DND-41 (cell line): Measurements from ENCODE around the gene BIRC7.
A peak's percentile ranks its signal among the peaks of the same experiment; 100 is the strongest.

Experiments
- ATAC-seq: fragments of 200-7000 bp; cut with Tn5 transposase; 3 replicates; pipeline ENCODE4 v1.9.1; 2021; ENCODE audit warnings: low read depth; ENCODE audit not compliant: insufficient read depth
- DNase-seq: peaks from one replicate; pipeline ENCODE4 v3.0.0-alpha.2; 2020
- H2AFZ ChIP-seq: 2 replicates; pipeline ENCODE4 v1.6.0; 2012; ENCODE audit warnings: low read depth, low read length
- H3K27ac ChIP-seq: 2 replicates; pipeline ENCODE4 v1.5.1; 2012; ENCODE audit warnings: low read length, inconsistent platforms
- H3K27me3 ChIP-seq: fragments of 200-600 bp; sonication (generic); 2 replicates; pipeline ENCODE4 v1.6.0; 2012; ENCODE audit warnings: low read length, mild to moderate bottlenecking, inconsistent platforms; ENCODE audit not compliant: insufficient read depth, poor library complexity
- H3K36me3 ChIP-seq: 2 replicates; pipeline ENCODE4 v1.5.1; 2012; ENCODE audit warnings: low read length, inconsistent platforms; ENCODE audit not compliant: insufficient read depth
- H3K4me1 ChIP-seq: 2 replicates; pipeline ENCODE4 v1.5.1; 2012; ENCODE audit warnings: mild to moderate bottlenecking, low read length; ENCODE audit not compliant: insufficient read depth
- H3K4me2 ChIP-seq: 2 replicates; pipeline ENCODE4 v1.6.0; 2012; ENCODE audit warnings: mild to moderate bottlenecking, moderate library complexity, low read length, inconsistent platforms; ENCODE audit not compliant: insufficient read depth
- H3K4me3 ChIP-seq, 2 experiments: fragments of 200-600 bp in 1 of 2; shearing (Covaris generic) in 1 of 2; 2 replicates each; pipeline ENCODE4 v1.5.1; 2012 to 2016; ENCODE audit warnings: inconsistent platforms in 2 of 2, low read length in 2 of 2, mild to moderate bottlenecking in 2 of 2, low read depth in 1 of 2, moderate library complexity in 1 of 2
- H3K79me2 ChIP-seq: 2 replicates; pipeline ENCODE4 v1.6.0; 2012; ENCODE audit warnings: low read length, inconsistent platforms; ENCODE audit not compliant: insufficient read depth
- H3K9ac ChIP-seq: 2 replicates; pipeline ENCODE4 v1.6.0; 2012; ENCODE audit warnings: low read depth, mild to moderate bottlenecking, inconsistent platforms, low read length, moderate library complexity
- H3K9me3 ChIP-seq: 2 replicates; pipeline ENCODE4 v1.5.1; 2012; ENCODE audit warnings: low read length, moderate library complexity, mild to moderate bottlenecking, inconsistent platforms; ENCODE audit not compliant: insufficient read depth, severe bottlenecking
- H4K20me1 ChIP-seq: 2 replicates; pipeline ENCODE4 v1.6.0; 2012; ENCODE audit warnings: low read length; ENCODE audit not compliant: insufficient read depth
- EZH2 ChIP-seq: IDR thresholded peaks from 3 replicates; pipeline ENCODE4 v1.6.1; 2012; ENCODE audit warnings: borderline replicate concordance, low read depth, mild to moderate bottlenecking, moderate library complexity, low read length, inconsistent platforms; ENCODE audit not compliant: severe bottlenecking
- TF ChIP-seq, protein P1 (sequence below): IDR thresholded peaks from 2 replicates; pipeline ENCODE4 v1.5.1; 2012; ENCODE audit warnings: borderline replicate concordance, low read length, moderate library complexity, mild to moderate bottlenecking; ENCODE audit not compliant: poor library complexity, severe bottlenecking; ENCODE audit errors: extremely low read depth

BIRC7 gene

DNA sequence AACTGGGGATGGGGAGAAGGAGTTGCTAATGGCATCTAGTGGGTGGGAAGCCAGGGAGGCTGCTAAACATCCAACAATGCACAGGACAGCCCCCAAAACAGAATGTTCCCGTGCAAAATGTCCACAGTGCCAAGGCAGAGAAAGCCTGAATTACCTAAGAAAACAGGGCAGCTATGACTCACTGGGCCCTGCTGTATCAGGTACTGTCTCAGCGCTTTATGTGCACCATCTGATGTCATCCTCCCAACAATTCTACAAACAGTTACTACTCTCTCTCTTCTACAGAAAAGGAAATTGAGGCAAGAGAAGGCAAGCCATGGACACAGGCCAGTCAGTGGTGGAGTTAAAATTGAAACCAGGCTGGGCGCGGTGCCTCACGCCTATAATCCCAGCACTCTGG is 22.9 kb upstream of the BIRC7 start:
- H3K4me2 ChIP-seq, result peak overlapping the region; percentile 86; the same call in 1 of the 2 replicates
- TF ChIP-seq EZH2, result no peak
- TF ChIP-seq, protein P1, sequence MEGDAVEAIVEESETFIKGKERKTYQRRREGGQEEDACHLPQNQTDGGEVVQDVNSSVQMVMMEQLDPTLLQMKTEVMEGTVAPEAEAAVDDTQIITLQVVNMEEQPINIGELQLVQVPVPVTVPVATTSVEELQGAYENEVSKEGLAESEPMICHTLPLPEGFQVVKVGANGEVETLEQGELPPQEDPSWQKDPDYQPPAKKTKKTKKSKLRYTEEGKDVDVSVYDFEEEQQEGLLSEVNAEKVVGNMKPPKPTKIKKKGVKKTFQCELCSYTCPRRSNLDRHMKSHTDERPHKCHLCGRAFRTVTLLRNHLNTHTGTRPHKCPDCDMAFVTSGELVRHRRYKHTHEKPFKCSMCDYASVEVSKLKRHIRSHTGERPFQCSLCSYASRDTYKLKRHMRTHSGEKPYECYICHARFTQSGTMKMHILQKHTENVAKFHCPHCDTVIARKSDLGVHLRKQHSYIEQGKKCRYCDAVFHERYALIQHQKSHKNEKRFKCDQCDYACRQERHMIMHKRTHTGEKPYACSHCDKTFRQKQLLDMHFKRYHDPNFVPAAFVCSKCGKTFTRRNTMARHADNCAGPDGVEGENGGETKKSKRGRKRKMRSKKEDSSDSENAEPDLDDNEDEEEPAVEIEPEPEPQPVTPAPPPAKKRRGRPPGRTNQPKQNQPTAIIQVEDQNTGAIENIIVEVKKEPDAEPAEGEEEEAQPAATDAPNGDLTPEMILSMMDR, result no peak
- peak overlapping the region; percentile 7; the same call in 1 of the 2 replicates for H3K9ac ChIP-seq
- no peak overlapping the region for H2AFZ ChIP-seq
- peaks cover 75% of the 10 kb centered on the region for H3K36me3 ChIP-seq
- no peaks in the 10 kb centered on the region for H3K27me3 ChIP-seq
- H4K20me1 ChIP-seq, result peaks cover 75% of the 10 kb centered on the region
- H3K4me1 ChIP-seq, result peaks cover 58% of the 10 kb centered on the region
- no peak overlapping the region for H3K27ac ChIP-seq
- no peak for DNase-seq
- H3K4me3 ChIP-seq, result peak overlapping the region in 1 of 2 experiments; percentile 17; a peak in 1 of 4 replicates
- H3K79me2 ChIP-seq, result peaks cover 81% of the 10 kb centered on the region
- ATAC-seq, result no peak
- H3K9me3 ChIP-seq, result no peaks in the 10 kb centered on the region

DNA sequence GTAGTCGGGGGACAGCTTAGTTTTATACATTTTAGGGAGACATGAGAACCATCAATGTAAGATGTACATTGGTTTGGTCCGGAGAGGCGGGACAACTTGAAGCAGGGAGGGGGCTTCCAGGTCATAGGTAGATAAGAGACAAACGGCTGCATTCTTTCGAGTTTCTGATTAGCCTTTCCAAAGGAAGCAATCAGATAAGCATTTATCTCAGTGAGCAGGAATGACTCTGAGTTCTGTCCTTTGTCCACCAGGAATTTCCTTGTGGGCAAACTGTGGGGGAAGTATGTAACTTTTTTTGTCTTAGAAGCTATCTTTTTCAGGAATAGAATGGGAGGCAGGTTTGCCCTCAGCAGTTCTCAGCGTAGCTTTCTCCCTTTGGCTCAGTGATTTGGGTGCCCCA is 21.2 kb upstream of the BIRC7 start:
- H3K79me2 ChIP-seq, result peaks cover 63% of the 10 kb centered on the region
- H3K9ac ChIP-seq, result peak overlapping the region; percentile 94
- H3K4me2 ChIP-seq, result peak overlapping the region; percentile 86
- no peaks in the 10 kb centered on the region for H3K9me3 ChIP-seq
- TF ChIP-seq, protein P1, result no peak
- TF ChIP-seq EZH2, result no peak
- ATAC-seq, result no peak
- peak overlapping the region; percentile 59 to 84; a peak in 3 of 4 replicates for H3K4me3 ChIP-seq
- no peak for DNase-seq
- H3K27ac ChIP-seq, result peak overlapping the region; percentile 58; the same call in 1 of the 2 replicates
- peaks cover under 1% of the 10 kb centered on the region for H3K27me3 ChIP-seq
- H3K4me1 ChIP-seq, result peaks cover 57% of the 10 kb centered on the region
- peaks cover 60% of the 10 kb centered on the region for H4K20me1 ChIP-seq
- H2AFZ ChIP-seq, result no peak overlapping the region
- peaks cover 59% of the 10 kb centered on the region for H3K36me3 ChIP-seq

DNA sequence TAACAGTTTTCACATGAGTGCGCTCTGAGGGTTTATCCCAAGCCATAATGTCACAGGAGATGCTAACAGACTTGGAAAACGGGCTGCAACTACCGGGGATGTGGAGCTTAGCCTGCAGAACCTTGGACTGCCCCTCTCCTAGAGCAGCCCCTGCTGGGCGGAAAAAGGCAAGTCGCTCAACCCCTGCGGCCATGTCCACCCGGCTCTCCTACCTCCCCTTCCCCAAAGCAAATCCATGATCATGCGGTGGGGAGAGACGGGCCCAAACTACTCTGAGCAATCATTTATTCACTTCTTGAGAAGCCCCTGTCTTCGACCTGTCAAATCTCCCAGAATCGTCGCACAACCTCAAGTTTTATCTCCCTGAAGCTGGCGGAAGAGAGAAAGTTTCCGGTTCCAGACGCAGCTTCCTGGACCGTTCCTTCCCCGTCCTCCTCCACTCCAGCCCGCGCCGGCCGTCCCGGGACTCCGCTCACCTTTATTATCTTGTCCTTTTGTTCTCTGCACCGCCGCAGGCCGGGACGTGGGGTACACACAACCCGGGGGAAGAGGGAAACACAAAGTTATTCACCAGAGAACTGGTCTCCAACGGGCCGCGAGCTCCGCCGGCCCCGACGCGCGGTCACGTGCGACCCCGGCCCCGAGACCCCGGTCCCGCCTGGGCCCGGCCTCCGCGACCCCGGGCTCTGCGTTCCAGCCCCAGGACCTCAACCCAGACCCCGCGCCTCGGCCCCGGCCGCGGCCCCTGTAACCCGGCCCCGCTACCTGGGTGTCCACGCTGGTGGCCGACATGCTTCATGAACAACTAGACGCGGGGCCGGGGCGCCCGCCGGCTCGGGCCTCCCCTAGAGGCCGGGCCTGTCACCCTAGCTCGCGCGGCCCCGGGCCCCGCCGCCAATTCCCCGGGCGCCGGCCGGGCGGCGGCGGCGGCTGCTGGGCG is 20.3 kb upstream of the BIRC7 start:
- Histone ChIP-seq H2AFZ (peak overlapping the region; percentile 56), H3K27ac (peak overlapping the region; percentile 58), H3K4me3 (peak overlapping the region; percentile 59 to 84), H3K36me3 (peaks cover 50% of the 10 kb centered on the region), H3K4me2 (peak overlapping the region; percentile 86), H3K4me1 (peaks cover 50% of the 10 kb centered on the region), H3K27me3 (peaks cover 7% of the 10 kb centered on the region), H3K79me2 (peaks cover 55% of the 10 kb centered on the region), H3K9me3 (no peaks in the 10 kb centered on the region), H4K20me1 (peaks cover 52% of the 10 kb centered on the region), H3K9ac (peak overlapping the region; percentile 94)
- DNase-seq (peak; percentile 40), ATAC-seq (peak; percentile 12; the same call in 1 of the 3 replicates)
- no peak for TF ChIP-seq EZH2
- TF ChIP-seq, protein P1, result peak; percentile 61
